T47D (cell line): ENCODE measurements around the gene ZFP64.

ENCODE experiments used
- DNase-seq, 2 experiments: peaks; one replicate each; pipeline versions ENCODE4 v3.0.0 to v3.0.0-alpha.2; 2011 to 2012; ENCODE audit warnings: low read depth in 1 of 2, low spot score in 1 of 2
- JUND ChIP-seq: IDR thresholded peaks from 2 replicates; pipeline ENCODE4 v1.6.1; 2012; ENCODE audit warnings: low read depth
- in situ Hi-C: cut with HindIII; loops from 2 replicates; pipeline ENCODE4 v1.10.0; 2016; ENCODE audit warnings: low sequenced_read_pairs, low pct_unique_long_range_greater_than_20kb

The ZFP64 gene

DNA sequence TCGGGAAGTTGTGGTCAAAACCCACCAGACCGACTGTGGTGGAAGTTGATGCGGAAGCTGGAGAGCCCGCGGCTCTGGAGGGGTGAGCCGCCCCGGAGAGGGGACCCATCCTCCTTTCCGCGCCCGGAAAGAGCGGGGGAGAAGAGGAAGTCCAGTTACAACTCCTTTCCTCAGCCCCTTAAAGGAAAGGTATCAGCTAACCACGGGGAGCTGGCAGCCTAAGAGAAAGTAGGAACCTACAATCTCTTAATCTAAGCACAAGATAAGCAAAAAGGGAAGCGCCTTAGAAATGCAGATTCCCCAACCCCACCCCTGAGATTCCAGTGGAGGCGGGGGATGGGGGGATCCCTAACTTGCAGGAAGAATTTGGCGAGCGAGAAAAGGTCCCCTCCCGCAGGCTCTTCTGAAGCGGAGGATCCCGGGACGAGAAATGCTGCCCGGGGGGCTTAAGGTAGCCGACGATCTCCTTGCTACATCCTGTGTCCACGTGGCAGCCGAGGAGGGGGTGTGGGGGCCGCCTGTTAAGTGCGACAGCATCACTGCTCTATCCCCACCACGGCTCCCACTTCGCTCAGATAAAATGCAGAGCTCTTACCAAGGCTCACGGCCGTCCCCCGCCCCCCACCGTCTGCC is 87.5 kb downstream of the ZFP64 start:
- DNase-seq, result no peak
- no peak for TF ChIP-seq JUND
- in situ Hi-C loops, result no loop called here

DNA sequence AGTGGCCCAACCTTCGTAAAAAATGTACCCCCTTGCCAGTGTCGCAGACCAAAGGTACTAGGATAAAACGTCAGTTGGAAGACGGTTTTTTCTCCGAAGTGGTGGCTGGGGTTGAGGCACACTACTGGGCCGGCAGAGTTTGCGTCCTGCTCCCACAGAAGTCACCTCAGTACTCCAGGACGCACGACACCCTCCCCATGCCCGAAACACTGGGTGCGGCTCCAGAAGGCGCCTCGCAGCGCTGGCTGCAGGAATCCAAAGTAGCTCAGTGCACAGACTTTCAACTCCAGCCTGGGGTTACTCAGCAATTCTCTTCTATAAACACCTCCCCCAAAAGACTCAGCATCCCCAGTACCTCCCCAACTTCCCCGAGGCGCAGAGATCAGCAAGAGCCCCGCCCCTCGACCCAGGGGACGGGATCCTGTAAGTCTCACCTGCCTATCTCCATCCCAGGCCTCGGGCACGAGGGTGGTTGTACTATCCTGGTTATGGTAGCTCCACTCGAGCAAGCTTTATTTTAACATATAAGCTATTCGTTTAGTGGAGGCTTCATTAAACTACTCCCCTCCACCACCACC is 88.2 kb downstream of the ZFP64 start:
- TF ChIP-seq JUND, result no peak
- no peak for DNase-seq
- in situ Hi-C loops, result no loop called here

DNA sequence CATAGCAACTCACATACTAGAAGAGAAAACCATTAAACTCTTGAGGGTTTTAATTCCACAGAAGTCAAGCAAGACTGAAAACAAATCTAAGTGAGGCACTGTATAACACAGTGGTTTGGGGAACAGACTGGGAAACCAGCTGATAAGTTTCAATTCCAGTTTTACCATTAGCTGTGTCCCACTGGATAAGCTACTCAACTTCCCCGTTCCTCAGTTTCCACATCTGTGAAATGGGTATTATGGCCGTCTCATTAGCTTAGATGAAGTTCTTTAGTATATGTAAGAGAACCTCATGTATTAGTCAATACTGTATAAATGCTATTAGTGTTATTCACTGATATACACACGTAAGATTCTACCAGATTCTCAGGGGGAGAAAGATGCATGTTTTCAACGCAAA is 89.0 kb downstream of the ZFP64 start:
- no peak for TF ChIP-seq JUND
- in situ Hi-C loops, result no loop called here
- no peak for DNase-seq

DNA sequence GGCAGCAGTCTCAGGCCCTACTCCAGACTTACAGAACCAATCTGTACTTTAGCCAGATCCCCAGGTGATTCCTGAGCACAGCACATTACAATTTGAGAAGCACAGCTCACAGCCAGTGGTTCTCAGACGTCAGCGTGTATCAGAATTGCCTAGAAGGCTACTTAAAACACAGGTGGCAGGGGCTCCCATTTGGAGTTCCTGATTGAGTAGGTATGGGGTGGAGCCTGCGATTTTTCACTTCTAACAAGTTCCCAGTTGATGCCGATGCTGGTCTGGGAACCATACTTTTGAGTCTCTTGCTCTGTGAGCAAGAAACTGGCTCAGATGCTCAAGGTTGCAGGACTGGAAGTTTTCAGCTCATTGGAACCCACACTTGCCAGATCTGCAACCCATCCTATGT is 89.5 kb downstream of the ZFP64 start:
- no peak for DNase-seq
- no peak for TF ChIP-seq JUND
- in situ Hi-C loops, result no loop called here
